GM18873 (cell line): Measurements from ENCODE around the gene RUNDC3A.
"Not testable (repeated sequence)": the region's sequence is repeated elsewhere in the genome, so short reads cannot be mapped to it uniquely, and the experiment has no call there.

Experiments used
- ATAC-seq: cut with Tn5 transposase; IDR thresholded peaks from one replicate; pipeline ENCODE4 v1.9.1; 2021; ENCODE audit warnings: mild to moderate bottlenecking, moderate library complexity, moderate number of reproducible peaks; ENCODE audit not compliant: unreplicated experiment, low FRiP score

The RUNDC3A gene

DNA sequence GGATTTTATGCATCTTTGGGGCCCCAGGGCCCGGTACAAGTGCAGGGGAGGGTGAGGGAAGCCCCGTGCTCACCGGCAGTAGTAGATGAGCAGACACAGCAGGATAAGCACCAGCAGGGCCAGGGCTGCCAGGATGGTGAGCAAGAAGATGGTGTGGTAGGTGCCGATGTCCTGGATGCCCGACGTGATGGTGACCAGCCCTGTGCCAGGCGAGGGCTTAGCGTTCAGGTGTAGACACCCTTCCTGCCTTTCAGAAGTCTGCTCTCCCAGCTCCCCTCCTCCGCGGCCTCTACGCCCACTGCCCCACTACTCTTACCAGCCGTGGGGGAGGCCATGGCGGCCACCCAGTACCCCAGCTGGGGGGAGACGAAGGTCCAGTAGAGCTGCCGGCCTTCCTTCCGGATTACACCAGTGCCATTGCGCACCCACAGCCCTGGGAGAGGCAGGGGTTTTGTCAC is 47.3 kb downstream of the RUNDC3A start:
- ATAC-seq, result no peak

DNA sequence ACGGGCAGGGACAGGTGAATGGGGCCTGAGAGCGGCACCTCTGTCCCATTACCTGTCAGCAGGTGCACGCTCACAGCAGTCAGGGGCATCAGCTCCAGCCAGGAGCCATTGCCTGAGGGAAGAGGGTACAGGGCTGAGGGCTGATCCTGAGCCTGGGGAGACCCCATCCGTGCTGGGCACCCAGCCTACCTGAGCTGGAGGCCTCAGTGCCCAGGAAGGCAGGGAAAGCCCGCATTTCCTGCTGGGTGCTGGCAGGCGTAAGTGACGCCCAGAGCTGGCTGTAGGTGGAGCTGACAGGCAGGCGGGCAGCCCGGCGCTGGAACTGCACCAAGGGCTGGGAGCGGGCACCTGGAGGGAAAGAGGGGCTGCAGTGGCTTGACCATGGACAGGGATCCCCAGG is 47.8 kb downstream of the RUNDC3A start:
- ATAC-seq, result no peak

DNA sequence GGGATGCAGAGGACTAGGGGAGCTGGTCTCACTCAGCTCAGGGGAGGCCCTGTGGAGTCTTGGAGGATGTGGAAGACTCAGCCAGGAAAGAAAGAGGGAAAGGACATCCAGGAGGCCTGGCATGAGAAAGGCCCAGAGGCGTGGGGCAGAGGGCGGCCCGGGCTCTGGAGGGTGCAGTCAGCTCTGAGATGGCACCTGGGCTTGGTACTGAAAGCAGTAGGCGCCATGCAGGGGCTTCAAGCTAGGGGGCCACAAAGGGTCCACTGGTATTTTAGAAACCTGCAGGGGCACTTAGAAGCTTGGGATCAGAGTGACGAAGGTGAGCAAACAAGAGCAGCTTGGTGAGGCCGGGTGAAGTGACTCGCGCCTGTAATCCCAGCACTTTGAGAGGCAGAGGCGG is 49.7 kb downstream of the RUNDC3A start:
- ATAC-seq, result no peak

DNA sequence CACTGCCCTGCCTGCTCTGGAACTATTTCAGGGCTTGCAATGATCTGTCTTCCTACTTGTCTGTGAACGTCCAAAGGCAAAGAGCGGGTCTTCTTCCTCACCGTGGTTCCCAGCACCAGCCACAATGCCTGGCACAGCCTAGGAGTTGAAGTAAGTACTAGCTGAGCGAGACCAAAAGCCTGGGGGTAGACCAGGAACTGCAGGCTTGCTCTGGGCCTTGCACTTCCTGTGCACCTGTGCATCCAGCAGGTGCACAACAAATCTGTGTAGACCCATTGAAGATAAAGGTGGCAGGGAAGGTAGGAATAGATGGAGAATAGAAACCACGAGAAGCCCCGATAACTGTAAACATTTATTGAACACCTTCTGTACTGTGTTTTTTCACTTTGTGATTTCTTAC is 50.6 kb downstream of the RUNDC3A start:
- no peak for ATAC-seq

DNA sequence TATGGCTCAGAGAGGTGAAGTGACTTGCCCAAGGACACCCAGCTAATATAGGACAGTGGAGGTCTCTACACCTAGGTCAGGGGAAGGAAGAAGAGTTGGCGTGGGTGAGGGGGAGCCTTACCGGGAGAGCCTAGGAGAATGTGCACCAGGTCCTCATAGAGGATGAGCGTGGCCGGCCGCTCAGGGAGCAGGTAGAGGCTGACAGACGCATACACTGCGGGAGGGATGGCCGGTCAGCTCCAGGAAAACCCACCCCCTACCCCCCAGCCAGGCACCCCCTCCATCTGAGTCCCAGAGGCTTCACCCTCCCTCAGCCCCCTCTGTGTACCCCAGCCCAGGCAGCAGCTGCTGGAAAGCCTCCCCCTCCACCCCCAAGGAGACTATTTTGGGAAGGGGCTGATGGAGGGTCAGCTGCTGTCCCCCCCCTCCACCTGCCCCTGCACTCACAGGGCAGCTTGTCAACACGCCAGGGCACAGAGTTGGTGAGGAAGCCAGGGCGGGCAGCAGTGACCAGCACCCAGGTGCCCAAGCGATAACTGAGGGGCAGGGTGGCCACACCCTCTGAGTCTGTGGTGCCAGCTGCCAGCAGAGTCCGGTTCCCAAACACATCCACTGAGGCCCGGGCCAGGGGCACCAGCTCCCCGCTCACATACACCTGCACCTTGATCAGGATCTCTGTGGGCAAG is 51.2 kb downstream of the RUNDC3A start:
- ATAC-seq, result no peak

DNA sequence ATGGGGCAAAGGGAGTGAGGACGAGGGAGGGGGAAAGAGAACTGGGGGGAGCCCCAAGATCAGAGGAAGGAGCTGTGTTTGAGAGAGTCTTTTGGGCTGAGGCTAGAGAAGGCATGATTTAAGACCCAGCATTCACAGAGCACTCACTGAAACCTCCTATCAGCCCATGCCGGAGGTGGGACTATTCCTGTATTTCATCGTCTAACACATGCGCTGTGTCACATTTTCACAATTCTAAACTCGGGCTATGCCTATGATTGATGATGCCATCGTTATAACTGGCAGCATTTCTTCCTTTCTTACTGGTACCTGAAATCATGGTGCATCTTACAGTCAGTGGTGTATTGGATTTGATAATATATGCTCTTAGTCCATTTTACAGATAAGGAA is 51.7 kb downstream of the RUNDC3A start:
- no peak for ATAC-seq

DNA sequence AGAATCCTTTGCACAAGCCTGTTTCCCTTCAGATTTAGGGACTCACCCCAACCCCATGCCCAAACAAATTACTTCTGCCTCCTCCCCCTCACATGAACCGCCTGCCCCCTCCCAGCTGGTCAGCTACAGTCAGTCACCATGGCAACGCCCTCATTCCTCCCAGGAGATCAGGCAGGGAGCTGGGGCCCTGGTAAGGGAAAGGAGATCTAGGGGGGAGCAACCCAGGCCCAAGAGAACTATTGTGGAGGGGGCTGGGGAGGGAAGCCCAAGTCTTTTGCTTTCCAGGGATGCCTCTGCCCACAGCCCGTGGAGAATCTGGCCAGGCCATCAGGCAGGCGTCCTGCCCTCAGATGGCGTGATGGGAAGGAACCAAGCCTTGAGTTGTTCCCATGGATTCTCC is 52.4 kb downstream of the RUNDC3A start:
- no peak for ATAC-seq

DNA sequence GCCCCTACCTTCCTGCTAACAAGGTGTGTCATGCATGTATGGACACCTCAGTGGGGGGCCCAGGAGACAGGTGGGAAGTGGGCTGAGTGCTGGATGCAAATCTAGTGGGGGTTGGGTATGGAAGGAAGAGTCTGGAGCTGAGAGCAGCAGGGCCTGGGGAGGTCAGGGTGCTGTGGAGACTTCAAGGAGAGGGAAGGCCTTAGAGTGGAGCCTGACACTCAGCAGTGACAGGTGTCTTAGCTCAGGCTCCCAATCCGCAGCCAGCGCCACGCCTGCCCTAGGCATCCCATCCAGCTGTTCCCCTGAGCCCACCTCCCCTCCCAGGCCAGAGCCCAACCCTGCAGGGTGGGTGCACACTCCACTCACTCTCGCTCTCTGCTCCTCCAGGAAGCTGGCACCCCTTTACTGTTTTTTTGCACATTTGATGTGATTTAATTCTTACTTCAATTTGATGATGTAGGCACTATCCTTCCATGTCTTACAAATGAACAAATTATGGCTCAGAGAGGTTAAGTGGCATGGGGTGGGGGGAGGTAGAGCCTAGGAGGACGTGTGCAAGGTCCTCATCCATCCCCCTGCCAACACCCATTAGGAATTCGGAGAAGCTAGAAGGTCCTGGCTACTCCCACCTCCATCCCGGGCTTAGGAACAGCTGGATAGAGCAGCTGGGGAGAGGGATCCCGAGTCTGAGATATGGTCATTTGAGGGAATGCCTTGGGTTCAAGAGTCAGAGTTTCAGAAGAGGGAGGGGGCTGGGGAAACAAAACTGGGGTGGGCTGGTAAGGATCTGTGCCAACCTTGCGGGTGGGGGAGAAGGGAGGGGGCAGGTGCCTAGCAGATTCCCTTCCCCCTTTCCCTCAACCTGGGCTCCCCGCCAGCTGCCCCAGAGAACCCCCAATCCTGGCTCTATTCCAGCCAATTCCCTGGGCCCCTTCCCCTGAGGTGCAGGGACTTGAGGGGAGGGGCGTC is 53.2 kb downstream of the RUNDC3A start:
- no peak for ATAC-seq

DNA sequence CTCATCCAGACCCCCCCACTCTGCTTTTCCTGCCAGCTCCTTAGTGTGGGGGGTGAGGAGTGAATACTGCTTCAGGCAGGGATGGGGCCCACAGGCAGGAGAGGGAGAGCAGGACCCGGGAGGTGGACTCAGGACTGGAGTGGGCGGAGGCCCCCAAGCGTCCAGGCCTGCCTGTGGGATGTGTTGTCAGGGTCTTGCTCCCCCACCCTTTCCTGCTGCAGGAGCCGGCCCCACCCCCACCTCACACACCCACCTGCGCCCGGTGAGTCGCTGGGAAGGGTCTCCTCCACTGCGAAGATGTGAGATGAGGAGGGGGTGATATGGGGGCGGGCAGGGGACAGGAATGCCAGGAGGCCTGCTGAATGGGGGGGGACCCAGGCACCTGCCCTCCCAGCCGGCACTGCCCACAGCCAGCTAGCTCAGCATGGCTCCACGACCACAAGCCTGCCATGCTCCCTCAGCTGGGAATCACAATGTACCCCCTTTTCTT is 54.1 kb downstream of the RUNDC3A start:
- no peak for ATAC-seq

DNA sequence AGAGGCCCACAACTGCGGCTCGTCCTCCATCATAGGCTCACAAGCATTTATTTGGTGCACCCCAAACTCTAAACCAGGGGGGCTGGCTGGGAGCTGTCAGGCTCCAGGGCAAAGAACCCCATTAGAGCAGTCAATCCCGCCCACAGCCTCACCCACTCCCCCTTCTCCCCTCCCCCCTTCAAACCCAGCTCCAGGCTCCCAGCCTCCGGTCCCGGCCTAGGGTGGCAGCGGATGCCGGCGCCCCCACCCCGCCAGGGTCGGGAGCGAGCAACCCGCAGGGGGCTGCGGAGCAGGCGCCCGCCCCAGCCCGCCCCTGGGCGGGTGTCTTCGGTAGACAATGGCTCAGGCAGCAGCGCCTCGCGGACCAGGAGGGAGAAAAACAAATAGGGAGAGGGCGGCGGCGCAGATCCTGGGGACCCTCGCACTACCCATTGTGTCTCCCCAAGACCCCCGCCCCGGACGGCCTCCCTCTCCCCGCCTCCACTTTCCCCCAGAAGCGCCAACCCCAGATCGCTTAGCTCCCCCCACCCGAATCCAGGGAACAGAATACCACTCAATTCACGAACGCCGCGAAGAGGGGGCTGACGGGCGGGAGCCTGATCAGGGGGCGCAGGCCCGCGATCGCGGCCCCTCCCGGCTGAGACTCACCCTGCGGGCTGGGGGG is 54.7 kb downstream of the RUNDC3A start:
- ATAC-seq, result no peak

DNA sequence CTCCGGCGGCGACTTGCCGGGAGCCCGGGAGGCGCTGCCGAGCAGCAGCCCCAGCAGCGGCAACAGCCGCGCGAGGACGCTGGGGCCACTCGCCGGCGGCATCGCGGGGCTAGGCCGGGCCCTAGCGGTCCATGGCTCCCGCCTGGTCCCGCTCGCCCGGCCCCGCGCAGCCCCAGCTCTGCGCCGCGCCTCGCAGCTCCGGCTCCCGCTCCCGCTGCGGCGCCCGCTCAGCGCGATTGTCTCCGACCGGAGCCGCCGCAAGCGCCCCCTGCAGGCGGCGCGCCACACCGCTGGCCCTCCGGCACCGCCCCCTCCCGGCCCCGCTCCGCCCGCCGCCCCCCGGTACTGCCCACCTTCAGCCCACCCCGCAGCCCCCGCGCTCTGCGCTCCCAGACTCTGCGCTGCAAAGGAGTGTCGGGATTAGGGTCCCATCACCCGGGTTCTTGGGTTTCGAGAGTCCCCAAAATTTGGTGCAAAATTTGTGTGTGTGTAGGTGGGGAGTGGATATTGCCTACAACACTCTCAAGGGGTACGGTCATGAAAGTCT is 55.3 kb downstream of the RUNDC3A start, which contains the start of gene FAM171A2:
FAM171A2 (minus strand) TSS at position 241 of the 547 bp plus-strand sequence; CDS start at position 102, 139 bp downstream.
- ATAC-seq, result no peak

DNA sequence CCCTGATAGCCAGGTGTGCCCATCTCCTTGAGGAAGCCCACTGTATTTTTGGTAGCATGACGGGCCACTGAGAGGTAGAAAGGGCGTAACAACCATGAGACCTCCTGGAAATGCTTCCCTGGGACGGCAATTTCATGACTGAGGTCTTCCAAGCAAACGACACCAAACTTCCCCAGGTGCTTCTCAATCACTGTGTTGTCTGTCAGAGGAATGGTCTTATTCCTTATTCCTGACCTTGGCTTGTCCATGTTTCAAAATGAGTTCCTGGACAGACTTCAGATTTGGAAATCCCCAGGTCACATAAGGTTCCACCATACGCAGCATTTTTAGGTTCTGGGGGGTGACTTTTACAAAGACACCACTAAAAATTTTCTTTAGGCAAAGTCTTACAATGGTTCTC is 56.6 kb downstream of the RUNDC3A start:
- not testable (repeated sequence) for ATAC-seq

DNA sequence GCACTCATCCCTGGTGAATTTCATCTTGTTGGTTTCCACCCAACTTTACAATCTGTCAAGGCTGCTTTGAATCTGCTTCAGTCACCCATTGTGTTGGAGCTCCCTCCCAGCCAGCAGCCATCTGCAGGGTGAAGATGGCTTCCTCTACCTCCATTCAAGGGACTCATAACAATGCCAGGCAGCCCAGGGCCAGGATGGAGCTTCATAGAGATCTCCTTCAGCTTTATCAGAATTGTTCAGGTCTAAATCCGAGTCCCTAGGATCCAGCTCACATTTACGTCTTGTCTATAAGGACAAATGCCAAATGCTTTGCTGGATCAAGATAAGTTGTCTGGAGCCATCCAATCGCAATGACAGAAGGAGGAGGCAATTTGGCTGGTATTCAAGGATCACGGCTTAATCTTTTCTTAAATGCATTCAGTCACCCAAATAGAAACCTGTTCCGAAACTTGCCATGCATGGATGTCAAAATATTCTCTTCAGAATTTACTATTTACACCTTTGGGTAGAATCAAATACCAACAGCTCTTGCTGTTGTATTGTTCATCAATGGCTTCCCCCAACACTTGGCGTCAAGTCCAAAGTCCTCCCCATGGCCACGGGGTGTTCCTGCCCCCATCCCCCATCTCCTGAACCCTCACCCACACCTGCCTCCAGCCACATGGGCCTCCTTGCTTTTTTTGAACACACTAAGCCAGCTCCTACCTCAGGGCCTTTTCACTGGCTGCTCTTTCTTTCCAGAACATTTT is 59.0 kb downstream of the RUNDC3A start:
- ATAC-seq, result no peak
